Mucosa of descending colon (tissue), 3 donors: ENCODE results near the gene ITGA3. TPM values are rescaled to one million over a fixed set of nuclear protein-coding genes. Genes with fewer than 3 reads are reported as not detected.

ENCODE experiments used
- ATAC-seq: fragments of 200-7000 bp; cut with Tn5 transposase; one replicate; pipeline ENCODE4 v1.9.1; 2020; ENCODE audit warnings: mild to moderate bottlenecking, moderate library complexity
- DNase-seq, 3 donors: peaks; one replicate each; pipeline ENCODE4 v3.0.0-alpha.2; 2020
- H3K36me3 ChIP-seq: fragments of 200-600 bp; one replicate; pipeline ENCODE4 v1.8.0; 2021; ENCODE audit warnings: low read depth, mild to moderate bottlenecking
- H3K4me1 ChIP-seq: fragments of 200-600 bp; one replicate; pipeline ENCODE4 v1.8.0; 2021; ENCODE audit warnings: low read depth, mild to moderate bottlenecking
- H3K4me3 ChIP-seq: fragments of 200-600 bp; one replicate; pipeline ENCODE4 v1.8.0; 2021; ENCODE audit warnings: mild to moderate bottlenecking
- H3K9me3 ChIP-seq: fragments of 200-600 bp; one replicate; pipeline ENCODE4 v1.8.0; 2021; ENCODE audit warnings: mild to moderate bottlenecking
- intact Hi-C, 2 donors: fragments of 100-400 bp; cut with DNase I in 1 of 2; cut with micrococcal nuclease in 1 of 2; formaldehyde crosslinking; loops; one replicate each; pipeline versions ENCODE4 v1.11.0 to v1.11.1; 2022; cut with DNase I, micrococcal nuclease
- total RNA-seq, 3 donors: library from RNA; stranded (reverse); fragmentation: NEBNext Ultra II Directional in 2 of 3; extraction: Animal tissue kit (Norgen Biotek cat#: 25700) in 2 of 3; gene quantifications; one replicate each; pipeline versions ENCODE4 v1.2.1 to v1.2.4, GENCODE V29; 2021 to 2023
- TF ChIP-seq, protein P1 (sequence below): fragments of 200-600 bp; IDR thresholded peaks from one replicate; pipeline ENCODE4 v1.8.0; 2022; ENCODE audit warnings: antibody characterized with exemption, mild to moderate bottlenecking
- donor health status: DM: no; HTN: no; CAD: no; lungs with moderate emphysema.
- donor health status: DM: no; HTN: no; CAD: no.
- donor health status: DM: no; HTN: yes; CAD: no.

ITGA3 gene
- total RNA-seq, 3 donors from 2014 or later = 108 to 170 (median 108) TPM

DNA sequence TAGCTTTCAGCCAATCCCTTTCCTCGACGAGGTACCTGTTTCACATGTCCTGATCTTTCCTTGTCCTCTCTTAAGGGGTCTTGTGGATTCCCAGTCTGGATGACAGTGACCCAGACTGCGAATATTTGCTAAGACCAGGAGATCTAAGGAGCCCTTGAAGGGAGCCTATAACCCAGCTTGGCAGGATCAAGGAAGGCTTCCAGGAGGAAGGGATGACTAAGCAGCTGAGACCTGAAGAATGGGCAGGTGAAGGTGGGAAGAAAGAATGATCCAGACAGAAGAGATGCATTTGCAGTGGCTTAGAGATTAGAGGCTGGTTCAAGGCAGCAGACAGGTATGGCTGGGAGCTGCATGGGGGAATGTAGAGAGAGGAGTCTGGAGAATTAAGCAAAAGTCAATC lies 37.3 kb downstream of the ITGA3 start:
- Histone ChIP-seq H3K9me3 (no peaks in the 10 kb centered on the region), H3K4me3 (no peak overlapping the region), H3K4me1 (peaks cover 18% of the 10 kb centered on the region), H3K36me3 (peaks cover 3% of the 10 kb centered on the region)
- intact Hi-C loops = loop anchor here in 1 of 2 donors (5.0 to 10.0 kb wide), 2 partner anchors 66 to 212 kb away; no protein-coding TSS in a partner anchor
- TF ChIP-seq, protein P1, sequence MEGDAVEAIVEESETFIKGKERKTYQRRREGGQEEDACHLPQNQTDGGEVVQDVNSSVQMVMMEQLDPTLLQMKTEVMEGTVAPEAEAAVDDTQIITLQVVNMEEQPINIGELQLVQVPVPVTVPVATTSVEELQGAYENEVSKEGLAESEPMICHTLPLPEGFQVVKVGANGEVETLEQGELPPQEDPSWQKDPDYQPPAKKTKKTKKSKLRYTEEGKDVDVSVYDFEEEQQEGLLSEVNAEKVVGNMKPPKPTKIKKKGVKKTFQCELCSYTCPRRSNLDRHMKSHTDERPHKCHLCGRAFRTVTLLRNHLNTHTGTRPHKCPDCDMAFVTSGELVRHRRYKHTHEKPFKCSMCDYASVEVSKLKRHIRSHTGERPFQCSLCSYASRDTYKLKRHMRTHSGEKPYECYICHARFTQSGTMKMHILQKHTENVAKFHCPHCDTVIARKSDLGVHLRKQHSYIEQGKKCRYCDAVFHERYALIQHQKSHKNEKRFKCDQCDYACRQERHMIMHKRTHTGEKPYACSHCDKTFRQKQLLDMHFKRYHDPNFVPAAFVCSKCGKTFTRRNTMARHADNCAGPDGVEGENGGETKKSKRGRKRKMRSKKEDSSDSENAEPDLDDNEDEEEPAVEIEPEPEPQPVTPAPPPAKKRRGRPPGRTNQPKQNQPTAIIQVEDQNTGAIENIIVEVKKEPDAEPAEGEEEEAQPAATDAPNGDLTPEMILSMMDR = no peak
- DNase-seq (no peak), ATAC-seq (no peak)

DNA sequence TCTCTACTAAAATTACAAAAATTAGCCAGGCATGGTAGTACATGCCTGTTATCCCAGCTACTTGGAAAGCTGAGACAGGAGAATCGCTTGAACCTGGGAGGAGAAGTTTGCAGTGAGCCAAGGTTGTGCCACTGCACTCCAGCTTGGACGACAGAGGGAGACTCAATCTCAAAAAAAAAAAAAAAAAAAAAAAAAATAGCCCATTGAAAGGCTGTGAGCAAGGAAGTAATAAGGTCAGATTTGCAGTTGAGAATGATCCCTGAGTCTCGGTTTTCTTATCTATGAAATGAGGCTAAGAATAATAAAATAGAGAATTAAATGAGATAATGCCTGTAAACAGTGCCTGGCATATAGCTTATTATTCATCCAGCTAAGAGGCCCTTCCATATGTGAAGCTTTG lies 37.9 kb downstream of the ITGA3 start:
- TF ChIP-seq, protein P1 = no peak
- Histone ChIP-seq H3K4me3 (no peak overlapping the region), H3K9me3 (no peaks in the 10 kb centered on the region), H3K36me3 (peaks cover 3% of the 10 kb centered on the region), H3K4me1 (peaks cover 22% of the 10 kb centered on the region)
- no peak for ATAC-seq
- DNase-seq = no peak
- intact Hi-C loops = loop anchor here in 1 of 2 donors (5.0 to 10.0 kb wide), 2 partner anchors 67 to 211 kb away; no protein-coding TSS in a partner anchor

DNA sequence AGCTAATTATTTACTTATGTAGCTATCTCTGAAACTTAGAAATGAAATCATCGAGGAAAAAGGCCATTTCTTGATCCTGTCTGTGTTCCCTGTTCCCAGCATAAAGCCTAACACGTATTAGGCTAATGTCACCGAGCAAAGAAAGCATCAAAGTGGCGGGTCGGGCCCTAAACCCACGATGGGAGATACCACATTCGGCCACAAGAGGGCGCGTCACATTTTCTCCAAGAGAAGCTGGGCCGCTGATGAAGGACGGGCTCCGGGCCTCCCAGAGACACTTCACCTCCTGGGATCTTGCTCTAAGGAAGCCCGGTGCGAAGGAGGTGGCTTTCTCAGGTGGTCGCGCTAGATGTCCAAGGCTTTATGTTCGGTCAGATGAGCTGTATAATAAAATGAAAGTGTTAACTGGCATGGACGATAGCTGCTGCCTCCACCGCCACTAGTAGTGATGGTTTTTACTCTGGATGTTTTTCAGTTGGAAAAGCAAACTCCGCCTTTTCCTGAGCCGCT lies 38.4 kb downstream of the ITGA3 start:
- TF ChIP-seq, protein P1 = peak; percentile 89
- peaks cover 27% of the 10 kb centered on the region for H3K4me1 ChIP-seq

DNA sequence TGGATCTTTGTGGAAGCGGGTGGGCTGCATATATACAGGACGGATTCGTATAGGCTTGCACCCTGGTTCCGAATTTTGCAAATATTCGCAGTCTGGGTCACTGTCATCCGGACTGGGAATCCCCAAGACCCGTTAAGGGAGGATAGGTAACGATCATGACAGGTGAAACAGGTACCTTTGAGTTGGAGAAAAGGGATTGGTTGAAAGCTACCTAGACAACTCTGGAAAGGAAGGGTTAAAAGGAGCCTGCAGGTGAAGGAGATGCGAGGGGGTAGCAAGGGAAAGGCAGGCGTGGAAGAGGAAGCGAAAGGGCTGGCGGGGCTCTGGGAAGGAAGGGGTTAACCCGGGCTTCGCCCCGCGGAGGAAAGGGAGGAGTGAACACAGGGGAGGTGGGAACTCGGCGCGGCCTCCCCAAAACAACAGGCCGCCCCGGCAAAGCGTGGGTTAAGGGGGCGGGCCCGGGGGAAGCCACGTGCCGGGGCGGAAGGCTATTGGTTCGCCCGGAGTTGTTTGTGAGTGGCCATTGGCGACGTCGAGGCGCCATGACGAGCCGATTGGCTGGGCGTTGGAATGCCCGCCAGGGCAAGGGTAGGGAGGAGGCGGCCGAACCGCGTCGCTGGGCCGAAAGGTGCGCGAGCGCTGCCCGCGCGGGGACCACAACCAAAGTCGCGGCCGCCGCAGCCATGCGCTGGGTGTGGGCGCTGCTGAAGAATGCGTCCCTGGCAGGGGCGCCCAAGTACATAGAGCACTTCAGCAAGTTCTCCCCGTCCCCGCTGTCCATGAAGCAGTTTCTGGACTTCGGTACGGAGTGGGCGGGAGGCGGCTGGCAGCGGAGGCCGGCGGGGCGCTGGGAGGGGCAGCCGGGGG lies 39.1 kb downstream of the ITGA3 start, which contains the start of gene PDK2:
Gene PDK2 (plus strand): TSS at position 599 of the 867 bp plus-strand sequence. CDS start 85 bp downstream, at position 684.
- DNase-seq = peak; percentile 95 to 97 (median 97)
- Histone ChIP-seq H3K4me1 (peaks cover 32% of the 10 kb centered on the region), H3K4me3 (peak within 1 kb of the TSS; percentile 88), H3K9me3 (no peaks in the 10 kb centered on the region), H3K36me3 (peaks cover 3% of the 10 kb centered on the region)
- ATAC-seq = peak; percentile 94
- TF ChIP-seq, protein P1 = no peak
- intact Hi-C loops = loop anchor here in 1 of 2 donors (5.0 to 10.0 kb wide), 2 partner anchors 68 to 210 kb away; no protein-coding TSS in a partner anchor

More for the DNA sequence above, 38.4 kb downstream of the ITGA3 start:
- Histone ChIP-seq H3K36me3 (peaks cover 3% of the 10 kb centered on the region), H3K9me3 (no peaks in the 10 kb centered on the region), H3K4me3 (peak overlapping the region; percentile 88)
- peak; percentile 75 for ATAC-seq
- peak; percentile 91 to 98 (median 94) for DNase-seq
- intact Hi-C loops = loop anchor here in 1 of 2 donors (5.0 to 10.0 kb wide), 2 partner anchors 67 to 211 kb away; no protein-coding TSS in a partner anchor

DNA sequence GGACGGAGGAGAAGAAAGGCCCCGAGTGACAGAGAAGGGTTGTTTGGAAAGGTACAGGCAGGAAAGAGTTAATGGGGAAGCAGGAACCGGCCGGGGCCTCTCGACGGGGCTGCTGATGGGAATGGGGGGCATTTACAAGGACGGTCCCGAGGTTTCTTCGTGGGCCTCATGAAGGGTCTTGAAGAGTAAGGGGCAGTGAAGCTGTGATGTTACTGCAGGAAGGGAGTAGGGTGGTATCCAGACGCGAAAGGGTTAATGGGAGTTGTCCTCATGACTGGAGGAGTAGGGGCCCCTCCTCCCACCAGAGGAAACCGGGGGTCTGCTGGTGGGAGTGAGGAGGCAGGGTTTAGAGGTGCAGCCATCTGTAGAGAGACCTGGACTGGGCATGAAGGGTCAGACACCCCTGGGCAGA lies 39.7 kb downstream of the ITGA3 start:
- TF ChIP-seq, protein P1 = no peak
- no peak for ATAC-seq
- H3K36me3 ChIP-seq = peaks cover 3% of the 10 kb centered on the region
- H3K4me3 ChIP-seq = peak overlapping the region; percentile 88
- peak; percentile 45 to 54 (median 49) for DNase-seq
- H3K4me1 ChIP-seq = peaks cover 38% of the 10 kb centered on the region
- intact Hi-C loops = loop anchor here in 1 of 2 donors (10.0 kb wide), 1 partner anchor 209 kb away; no protein-coding TSS in a partner anchor
- H3K9me3 ChIP-seq = no peaks in the 10 kb centered on the region
